GM18517 (cell line): ENCODE measurements around the gene HACD3.
"Not testable (repeated sequence)": the region's sequence is repeated elsewhere in the genome, so short reads cannot be mapped to it uniquely, and the experiment has no call there.

Experiments
- ATAC-seq: cut with Tn5 transposase; IDR thresholded peaks from one replicate; pipeline ENCODE4 v1.9.1; 2021; ENCODE audit warnings: mild to moderate bottlenecking, moderate library complexity; ENCODE audit not compliant: unreplicated experiment

The HACD3 gene

DNA sequence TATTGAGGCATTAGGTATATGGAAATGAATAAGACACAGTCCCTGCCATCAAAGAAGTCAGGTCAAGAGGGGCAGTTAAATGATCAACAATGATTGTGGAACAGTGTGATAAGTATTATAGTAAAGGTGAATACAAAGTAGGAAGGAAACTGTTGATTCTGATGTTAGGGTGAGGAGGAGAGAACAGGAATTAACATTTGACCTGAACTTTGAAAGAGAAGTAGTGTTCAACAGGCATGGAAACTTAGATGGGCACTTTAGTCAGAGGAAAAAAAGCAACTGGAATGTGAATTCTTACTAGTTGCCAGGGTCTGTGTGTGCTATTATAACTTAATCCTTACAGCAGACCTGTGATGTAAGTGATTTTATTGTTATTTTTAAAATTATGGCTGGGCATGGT is 17.6 kb downstream of the HACD3 start:
- no peak for ATAC-seq

DNA sequence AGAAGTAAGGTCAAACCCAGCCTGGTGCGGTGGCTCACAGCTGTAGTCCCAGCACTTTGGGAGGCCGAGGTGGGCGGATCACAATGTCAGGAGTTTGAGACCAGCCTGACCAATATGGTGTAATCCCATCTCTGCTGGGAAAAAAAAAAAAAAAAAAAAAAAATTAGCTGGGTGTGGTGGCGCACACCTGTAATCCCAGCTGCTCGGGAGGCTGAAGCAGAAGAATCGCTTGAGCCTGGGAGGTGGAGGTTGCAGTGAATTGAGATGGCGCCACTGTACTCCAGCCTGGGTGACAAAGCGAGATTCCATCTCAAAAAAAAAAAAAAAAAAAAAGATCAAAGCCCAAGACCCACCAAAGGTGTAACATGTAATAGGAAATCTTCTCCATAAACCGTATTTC is 19.0 kb downstream of the HACD3 start:
- ATAC-seq = not testable (repeated sequence)

DNA sequence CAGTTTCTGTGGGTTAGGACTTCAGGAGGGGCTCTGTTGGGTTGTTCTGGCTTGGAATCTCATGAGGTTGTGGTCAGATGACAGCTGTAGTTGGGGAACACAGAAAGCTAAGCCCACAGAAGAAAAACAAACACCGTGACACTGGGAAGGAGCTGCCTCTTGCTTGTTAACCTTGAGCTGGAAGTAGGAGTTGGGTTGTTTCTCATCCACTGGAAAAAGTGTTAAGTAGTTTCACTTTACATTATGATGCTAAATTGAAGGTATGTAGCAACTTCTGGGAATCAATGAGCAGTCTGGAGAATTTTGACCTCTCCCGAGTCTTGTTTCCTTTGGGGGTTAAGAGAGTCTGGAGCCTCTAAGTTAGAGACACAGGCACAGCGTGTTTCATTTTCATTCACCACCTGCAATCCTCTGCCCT is 20.4 kb downstream of the HACD3 start:
- no peak for ATAC-seq

DNA sequence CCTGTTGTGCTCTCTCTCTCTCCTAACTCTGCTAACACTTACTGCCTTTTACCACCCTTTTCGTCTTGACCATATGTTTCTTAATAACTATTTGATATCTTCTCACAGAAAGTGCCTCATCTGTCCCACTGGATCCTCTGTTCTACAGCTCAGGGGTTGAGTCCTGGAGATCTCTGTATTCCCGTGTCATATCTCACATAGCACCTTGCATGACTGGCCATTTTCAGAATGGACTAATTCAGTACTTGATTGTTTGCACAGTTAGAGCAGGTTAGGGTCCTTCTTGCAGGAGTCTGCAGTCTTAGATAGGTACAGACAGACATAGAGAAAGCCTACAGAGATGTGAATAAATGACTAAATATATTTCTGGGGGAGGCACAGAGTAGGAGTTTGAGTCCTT is 20.9 kb downstream of the HACD3 start:
- ATAC-seq = no peak

- ATAC-seq = not testable (repeated sequence)
Observed at GRCh38 chr15:65552851-65553250, 22.6 kb downstream of the HACD3 start.

DNA sequence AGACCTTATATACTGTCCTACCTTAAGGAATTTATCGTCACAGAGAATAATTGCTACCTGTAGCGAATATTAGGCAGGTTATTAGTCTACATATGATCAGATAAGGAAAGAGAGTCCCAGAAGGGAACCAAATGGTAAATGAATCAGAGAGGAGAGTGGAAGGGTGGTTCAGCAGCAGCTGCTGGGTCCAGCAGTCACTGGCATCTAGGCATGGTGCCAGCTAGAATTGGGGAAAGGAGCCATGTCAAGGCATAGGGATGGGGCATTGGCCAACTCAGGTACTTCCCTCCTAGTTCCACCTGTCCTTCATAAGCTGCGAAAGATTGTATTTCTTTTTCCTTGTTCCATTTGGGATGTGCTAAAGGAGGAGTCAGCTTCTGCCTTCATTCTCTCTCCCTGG is 23.4 kb downstream of the HACD3 start:
- no peak for ATAC-seq

DNA sequence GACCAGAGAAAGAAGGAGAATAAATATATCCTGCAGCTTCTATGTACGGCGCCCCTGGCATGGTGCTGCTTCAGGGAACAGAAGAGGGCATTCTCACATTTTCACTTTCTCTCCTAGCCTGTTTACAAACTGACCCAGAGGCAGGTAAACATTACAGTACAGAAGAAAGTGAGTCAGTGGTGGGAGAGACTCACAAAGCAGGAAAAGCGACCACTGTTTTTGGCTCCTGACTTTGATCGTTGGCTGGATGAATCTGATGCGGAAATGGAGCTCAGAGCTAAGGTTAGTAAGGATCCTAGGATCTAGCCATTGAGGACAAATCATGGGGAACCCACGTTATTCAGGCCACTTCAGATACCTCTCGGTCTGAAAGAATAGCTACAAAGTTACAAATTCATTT is 26.4 kb downstream of the HACD3 start:
- ATAC-seq = no peak

DNA sequence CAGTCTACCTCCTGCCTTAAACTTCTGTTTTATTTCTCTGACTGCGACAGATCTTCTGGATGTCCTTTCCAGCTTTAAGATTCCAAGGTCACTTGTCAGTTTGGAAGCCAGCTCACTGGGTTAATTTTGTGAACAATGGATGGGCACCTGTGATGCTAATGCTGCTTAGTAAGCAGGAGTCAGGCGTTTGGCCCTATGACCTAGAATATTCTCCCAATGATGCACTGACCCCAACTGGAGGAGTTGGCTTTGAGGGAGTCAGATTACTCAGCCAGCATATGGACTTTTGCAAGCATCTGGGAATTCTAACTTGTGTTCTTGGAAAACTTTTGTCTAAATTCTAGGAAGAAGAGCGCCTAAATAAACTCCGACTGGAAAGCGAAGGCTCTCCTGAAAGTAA is 28.1 kb downstream of the HACD3 start:
- no peak for ATAC-seq

- no peak for ATAC-seq
Observed at GRCh38 chr15:65558997-65559760, 28.9 kb downstream of the HACD3 start.

- ATAC-seq = no peak
Observed at GRCh38 chr15:65559941-65560340, 29.7 kb downstream of the HACD3 start.

DNA sequence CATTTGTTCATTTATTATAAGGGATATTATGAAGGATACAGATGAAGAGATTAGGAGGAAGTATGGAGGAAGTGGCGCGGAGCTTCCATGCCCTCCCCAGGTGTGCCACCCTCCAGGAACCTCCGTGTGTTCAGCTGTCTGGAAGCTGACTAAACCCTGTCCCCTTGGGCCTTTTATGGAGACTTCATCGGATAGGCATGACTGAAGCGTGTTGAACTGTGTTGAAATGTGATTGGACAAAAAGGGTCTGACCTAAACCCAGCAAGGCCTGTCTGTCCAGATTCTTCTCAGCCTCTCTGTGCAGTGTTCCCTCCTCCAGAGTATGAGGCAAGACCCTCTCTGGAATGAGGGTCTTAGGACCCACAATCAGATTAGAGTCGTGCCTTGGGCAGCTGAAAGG is 31.7 kb downstream of the HACD3 start:
- no peak for ATAC-seq

GRCh38 chr15:65569728-65570127 is 39.5 kb downstream of the HACD3 start:
- ATAC-seq = no peak

DNA sequence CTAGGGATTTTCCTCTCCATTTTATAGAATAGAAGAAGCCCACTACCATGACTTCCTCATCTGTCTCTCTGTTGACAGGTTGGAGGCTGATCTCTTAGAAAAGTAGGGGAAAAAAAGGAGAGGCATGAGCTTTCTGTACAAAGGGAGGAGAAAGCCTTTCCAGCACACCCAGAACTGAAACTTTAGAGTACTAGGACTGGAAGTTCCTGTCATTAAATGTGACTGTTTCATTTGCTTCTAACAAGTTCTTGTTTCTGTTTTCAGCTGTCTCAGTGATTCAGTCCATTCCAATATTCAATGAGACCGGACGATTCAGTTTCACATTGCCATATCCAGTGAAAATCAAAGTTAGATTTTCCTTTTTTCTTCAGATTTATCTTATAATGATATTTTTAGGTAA is 41.7 kb downstream of the HACD3 start:
- ATAC-seq = no peak

GRCh38 chr15:65576664-65577063 is 46.4 kb downstream of the HACD3 start:
- no peak for ATAC-seq

DNA sequence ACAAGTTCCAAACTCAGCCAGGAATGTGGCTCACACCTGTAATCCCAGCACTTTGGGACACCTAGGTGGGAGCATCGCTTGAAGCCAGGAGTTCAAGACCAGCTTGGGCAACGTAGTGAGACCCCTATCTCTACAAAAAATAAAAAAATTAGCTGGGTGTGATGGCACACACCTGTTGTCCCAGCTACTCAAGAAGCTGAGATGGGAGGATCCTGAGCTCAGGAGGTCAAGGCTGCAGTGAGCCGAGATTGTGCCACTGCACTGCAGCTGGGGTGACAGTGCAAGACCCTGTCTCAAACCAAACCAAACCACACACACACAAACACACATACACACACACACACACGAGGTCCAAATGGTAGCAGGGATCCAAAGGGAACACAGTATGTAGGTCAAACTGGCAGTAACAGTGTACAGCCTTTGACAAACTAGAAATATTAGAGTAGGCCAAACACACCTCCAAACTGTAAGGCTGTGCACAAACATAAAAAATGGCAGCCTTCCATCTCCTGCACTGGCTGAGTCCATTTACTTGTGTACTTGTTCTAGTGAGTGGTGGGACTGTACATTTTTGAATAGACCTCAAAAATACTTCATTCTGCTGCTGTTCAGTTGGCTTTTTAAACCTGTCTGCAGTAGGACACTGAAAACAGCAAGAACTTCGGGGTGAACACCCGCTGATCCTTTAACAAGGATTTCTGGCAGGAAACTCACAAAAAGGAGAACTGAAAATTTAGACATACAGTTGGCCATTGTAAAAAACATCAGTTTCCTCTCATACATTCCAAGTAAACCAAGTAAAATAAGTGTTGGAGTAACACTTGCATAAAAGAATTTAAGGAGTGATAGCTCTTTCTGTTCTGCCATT is 47.1 kb downstream of the HACD3 start:
- ATAC-seq = no peak

DNA sequence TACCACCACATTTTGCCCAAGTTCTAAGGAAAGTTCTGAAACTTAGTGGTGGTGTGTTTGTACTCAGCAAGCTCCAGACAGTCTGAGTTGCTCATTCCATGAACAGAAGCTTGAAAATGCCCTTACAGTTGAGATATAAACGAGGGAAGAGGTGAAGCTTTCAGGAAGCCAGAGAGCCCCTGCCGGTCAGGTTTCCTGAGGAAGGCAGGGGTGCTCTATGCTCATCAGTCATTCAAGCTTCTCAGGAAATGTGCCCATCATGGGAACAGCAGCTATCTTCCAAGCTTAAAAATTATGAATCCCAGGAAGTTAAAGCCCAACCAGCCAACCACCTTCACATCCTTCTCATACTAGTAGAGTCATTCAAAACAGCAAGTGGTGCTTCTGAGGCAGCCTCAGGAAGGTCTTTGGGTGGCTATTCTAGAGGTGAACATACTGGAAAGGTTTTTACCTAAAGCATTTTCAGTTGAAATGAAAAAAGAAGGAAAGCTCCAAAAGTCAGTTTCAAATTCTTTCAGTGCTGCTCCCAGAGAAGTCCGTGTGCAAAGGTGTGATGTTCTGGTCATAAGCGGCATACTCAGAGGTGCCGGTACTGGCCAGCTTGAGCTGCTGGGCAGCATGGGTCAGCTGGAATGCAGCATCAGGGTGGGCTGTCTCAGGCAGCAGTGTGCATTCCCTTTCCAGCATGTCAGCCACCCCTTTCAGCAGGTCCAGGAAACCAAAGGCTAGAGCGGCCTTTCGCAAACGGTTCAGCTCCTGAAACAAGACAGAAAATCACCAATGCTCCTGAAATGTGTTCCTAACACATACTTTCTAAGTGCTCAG is 48.9 kb downstream of the HACD3 start:
- no peak for ATAC-seq

DNA sequence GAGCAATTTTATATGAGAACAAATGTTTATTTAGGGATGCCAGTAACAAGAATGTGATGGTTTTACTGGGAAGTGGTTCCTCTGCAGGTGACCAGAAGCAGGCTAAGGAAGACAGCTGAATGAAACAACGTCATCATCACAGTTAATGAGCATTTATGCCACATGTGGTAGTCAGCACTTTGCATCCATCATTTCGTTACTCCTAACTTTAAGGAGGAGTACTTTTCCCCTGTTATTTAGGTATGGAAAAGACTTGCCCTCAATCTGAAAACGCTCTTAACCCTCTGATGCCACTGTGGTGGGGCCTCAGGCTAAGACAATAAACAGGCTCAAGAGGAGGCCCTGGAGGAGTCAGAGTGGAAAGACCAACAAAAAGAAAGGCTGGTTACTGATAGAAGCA is 49.5 kb downstream of the HACD3 start:
- ATAC-seq = no peak

GRCh38 chr15:65580287-65580686 is 50.0 kb downstream of the HACD3 start:
- no peak for ATAC-seq

GRCh38 chr15:65583701-65584100 is 53.4 kb downstream of the HACD3 start:
- ATAC-seq = no peak

DNA sequence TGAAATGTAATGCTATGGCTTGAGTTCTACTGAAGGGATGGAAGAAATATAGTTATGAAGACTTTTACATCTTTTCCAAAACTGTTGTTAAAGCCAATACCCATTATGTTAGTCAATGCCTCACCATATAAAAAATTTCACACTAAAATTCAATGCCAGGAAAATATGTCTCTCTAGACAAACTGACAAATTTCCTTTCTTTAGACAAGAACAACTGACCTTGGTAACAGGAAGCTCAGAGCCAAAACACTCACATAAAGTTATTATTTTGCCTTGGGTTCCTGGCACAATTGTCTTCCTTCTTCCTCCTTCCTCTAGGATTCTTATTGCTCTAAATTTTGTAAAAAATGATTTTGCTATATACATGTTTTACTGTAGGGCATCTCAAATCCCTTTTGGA is 54.0 kb downstream of the HACD3 start:
- no peak for ATAC-seq

- no peak for ATAC-seq
Observed at GRCh38 chr15:65587094-65587493, 56.8 kb downstream of the HACD3 start.
